GM21381 (cell line): ENCODE results near the gene UNK.

ENCODE experiments used
- ATAC-seq: cut with Tn5 transposase; IDR thresholded peaks from one replicate; pipeline ENCODE4 v1.9.1; 2021; ENCODE audit warnings: mild to moderate bottlenecking, moderate library complexity; ENCODE audit not compliant: unreplicated experiment

The UNK gene

GRCh38 chr17:75831032-75831571, 46.5 kb downstream of the UNK start:
- ATAC-seq: no peak

DNA sequence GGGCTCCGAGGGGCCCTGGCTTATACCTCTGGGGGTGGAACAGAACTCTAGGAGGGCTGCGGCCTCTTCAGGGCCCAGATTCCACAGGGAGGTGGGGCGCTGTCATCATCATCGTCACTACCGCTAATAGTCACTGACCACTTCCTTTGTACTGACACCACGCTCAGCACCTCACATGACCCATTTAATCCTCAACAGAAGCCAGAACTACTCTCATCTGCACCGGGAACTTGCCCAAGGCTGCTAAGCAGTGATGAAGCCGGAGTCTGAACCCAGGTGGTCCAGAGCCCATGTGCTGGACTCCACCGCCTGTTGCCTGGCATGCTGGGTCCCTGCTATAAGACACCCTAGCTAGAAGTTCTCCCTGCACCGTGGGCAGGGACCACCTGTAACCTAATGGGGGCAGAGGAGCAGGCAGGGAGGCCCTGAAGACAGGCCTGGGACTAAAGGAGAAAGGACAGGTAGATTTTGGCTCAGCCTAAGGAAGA, 47.6 kb downstream of the UNK start:
- ATAC-seq: no peak

DNA sequence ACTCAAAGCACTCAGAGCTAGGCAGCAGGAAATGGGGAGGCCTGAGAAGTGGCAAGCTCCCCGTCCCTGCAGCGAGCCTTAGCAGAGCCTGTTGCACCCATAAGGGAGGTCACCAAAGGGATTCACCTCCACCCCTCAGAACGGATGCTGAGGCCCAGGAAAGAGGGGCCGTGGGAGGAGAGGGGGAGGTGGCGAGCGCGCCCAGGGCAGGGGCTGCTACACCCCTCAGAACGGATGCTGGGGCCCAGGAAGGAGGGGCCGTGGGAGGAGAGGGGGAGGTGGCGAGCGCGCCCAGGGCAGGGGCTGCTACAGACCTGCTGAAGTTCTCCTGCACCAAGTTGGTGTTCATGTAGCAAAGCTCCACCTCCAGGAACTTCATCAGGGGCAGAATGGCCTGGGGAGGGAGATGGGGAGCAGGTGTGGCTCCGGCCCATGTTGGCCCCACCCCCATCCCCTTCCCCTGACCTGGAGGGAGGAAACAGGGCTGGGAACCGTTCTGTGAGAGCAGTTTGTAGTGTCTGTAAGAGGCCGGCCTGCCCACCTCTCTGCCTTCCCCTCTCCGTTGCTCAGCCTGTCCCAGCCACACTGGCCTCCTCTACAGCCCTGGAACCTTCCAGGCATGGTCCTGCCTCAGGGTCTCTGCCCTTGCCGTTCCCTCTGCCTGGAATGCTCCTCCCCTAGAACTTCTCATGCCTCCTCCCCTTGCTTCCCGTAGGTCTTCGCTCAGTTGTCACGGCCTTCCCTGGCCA, 48.2 kb downstream of the UNK start:
- no peak for ATAC-seq

GRCh38 chr17:75834279-75834920, 49.8 kb downstream of the UNK start:
- no peak for ATAC-seq

DNA sequence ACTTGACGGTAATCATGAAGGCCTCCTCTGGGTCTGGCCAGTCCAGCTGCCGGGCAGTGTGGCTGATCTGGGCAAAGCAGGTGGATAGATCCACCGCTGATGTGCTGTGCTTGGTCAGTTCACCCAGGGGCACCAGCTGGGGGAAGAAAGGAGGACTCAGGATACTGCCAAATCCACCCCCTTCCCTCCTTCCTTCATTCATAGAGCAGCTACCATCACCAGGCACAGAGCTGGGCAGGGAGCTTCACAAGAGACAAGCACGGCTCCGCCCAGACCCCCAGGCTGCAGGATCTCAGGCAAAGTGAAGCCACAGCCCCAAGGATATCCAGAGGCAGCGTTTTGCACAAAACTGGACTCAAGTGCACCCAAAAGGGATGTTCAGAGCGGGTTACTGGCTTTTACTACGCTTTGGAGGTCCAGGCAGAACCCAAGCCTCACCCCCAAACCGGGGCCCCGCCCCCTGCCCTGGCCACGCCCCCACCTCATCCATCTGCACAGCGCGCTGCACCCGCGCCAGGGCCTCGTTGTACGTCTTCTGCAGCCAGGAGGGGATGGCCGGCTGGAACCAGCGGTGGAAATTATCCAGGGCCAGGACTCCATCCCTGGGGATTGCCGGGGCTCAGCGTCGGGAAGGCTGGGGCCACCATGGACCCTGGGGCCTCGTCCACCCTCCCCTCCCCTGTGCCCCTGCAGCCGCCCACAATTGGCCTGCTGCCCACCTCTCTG, 50.5 kb downstream of the UNK start:
- ATAC-seq: no peak

GRCh38 chr17:75835654-75835987, 51.0 kb downstream of the UNK start:
- no peak for ATAC-seq

DNA sequence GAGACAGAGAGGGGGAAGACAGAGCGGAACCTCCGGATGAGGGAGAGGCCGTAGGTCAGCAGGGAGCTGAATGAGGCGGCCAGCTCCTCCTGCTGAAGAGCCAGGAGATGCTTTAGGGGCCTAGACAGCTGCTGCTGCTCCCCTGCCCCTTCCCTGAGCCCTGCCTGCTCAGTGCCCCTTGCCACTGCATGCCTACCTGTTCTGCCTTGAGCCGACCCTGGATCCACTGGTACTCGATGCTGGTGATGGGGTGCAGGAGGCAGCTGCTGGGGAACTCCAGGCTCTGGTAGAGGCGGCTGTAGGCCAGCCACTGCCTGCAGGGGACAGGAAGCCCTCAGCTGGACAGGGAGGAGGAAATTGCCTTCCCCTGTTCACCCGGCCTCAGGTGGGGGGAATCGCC, 52.0 kb downstream of the UNK start:
- ATAC-seq: no peak

DNA sequence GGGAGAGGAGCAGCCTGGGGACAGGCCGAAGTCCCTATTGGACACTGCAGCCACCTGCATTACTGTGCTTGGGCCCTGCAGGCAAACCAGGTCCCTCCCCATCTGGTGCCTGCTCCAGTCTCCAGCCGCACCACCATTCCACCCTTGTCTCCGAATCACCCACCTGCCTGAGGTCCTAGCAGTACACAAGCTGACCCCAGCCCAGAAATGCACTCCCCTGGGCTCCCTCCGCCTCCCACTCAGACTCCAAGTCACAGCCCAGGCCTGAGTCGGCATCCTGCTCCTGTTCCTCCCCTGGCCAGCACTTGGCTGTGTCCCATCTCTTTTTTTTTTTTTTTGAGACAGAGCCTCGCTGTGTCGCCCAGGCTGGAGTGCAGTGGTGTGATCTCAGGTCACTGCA, 53.3 kb downstream of the UNK start:
- ATAC-seq: no peak

DNA sequence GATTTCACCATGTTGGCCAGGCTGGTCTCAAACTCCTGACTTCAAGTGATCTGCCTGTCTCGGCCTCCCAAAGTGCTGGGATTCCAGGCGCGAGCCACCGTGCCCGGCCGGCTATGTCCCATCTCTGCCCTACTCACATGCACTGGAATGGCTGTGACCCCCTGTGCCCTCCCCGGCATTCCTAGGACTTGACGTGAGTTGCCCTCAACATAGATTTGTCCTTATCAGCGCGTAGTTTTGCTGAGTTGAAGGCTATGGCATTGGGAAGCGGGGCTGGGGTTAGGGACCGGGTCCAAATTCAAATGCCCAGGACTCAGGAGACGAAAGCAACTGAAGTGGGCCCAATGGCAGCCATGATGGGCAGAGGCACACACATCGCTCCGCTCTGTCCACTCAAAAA, 53.8 kb downstream of the UNK start:
- no peak for ATAC-seq

GRCh38 chr17:75839942-75840798, 55.6 kb downstream of the UNK start:
- no peak for ATAC-seq

DNA sequence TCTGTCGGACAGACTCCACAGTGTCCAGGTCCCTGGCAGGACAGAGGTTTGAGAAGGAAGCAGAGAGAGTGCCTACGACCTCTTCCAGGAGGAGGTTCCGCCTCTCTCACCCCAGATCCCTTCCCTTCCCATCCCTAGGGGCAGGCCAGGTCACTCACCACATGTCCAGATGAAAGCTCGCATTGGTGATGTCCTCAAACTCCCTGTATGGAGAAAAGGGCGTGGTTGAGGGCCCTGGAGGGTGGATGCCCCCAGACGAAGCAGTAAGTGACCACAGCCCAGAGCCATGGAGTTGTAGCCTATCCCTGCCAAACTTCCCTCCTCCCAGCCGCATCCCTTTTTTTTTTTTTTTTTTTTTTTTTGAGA, 56.2 kb downstream of the UNK start:
- no peak for ATAC-seq

DNA sequence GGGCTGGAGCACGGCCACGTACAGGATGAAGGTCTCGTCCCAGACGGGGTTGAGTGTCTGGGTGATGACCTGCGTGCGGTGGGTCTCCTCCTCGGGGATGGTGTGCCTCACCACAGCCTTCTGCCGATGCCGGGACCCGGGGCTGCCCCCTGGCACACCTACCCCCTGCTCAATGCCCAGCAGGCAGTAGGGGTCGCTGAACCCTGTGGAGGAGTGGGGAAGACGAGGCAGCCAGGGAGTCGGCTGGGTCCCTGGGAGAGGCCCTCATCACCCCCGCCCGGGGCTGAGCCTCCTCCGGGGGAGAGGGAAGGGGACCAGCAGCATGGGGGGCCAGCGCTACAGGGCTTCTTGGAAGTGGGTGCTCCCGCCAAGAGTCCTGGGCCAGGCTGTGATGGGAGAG, 57.8 kb downstream of the UNK start:
- ATAC-seq: no peak

DNA sequence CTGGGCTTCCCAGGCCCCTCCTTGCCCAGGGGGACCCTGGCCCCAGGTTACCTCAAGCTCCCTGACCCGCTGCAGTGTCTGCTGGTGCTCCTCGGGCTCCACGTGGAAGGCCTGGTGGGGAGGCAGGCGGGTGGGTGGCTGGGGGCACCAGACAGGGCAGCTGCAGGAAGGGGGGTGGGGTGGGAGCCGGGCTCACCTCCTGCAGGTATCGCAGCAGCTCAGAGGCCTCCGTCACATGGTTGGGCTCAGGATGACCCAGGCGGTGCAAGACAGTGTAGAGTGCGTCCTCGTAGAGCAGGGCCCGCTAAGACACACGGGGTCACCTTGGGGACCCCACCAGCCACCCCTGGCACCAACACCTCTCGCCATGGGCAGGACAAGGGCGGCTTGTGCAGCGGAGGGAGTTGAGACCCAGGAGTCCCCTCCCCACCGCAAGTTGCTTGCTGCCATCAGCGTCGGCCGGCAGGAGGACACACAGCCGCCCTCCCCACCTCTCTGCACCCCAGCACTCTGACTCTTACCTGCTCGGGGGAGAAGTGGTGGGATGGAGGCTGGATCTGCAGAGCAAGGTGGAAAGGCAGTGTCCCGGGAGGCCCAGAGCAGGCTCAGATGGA, 58.5 kb downstream of the UNK start:
- ATAC-seq: no peak

- no peak for ATAC-seq
Observed at GRCh38 chr17:75843577-75844529, 59.2 kb downstream of the UNK start, which contains the start of gene UNC13D. Gene UNC13D, minus strand, starts transcription at chr17:75844404. Its CDS starts 67 bp downstream, at chr17:75844337.

DNA sequence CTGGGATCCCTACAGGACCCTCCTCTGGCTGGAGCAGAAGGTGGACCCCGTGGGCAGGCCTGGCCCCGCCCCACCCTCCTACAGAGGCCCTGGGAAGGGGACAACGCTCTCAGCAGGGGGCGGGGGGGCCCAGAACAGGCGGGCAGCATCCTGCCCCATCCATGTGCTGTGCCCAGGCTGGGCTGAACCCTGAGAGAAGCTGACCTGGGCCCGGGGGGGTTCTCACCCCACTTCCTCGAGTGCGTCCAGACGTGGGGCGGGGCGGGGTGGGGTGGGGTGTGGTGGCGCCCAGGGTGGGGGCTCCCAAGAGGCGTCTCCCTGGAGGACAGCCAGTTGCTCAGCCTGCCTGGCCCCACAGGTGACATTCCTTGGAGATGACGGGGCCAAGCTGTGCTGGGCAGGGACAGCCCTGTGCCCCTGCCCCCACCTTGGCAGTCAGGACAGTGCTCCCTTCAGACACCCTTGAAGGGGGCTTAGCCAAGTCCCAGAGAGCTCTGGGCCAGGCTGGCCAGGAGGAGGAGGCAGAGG, 60.0 kb downstream of the UNK start:
- peak; percentile 7 for ATAC-seq

GRCh38 chr17:75845058-75845711, 60.6 kb downstream of the UNK start:
- ATAC-seq: peak; percentile 69

GRCh38 chr17:75845933-75846691, 61.5 kb downstream of the UNK start:
- ATAC-seq: no peak
